ENCODE results near the gene TFF2. TPM values are rescaled to one million over a fixed set of nuclear protein-coding genes. Genes with fewer than 3 reads are reported as not detected.

The TFF2 gene
- total RNA-seq, 4 donors from 2014 or later: not detected

DNA sequence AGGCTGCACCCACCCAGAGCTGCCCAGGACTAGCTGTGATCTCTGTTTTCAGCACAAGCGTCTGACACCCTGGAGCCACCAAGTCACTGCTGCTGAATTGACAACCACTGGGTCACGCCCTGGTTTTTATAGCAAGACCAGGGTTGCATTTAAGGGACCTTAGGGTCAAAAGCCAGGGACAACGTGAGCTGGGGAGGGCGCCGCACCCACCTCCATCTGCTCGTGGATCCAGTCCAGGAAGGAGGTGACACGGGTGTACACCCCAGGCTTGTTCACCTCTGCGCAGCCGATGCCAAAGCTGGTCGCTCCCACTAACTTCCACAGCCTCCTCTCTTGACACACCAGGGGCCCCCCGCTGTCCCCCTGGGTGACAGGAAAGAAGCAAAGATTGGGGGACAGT is 24.7 kb upstream of the TFF2 start:
- no peaks in the 10 kb centered on the region for H3K9me3 ChIP-seq
- no peak for ATAC-seq
- no peaks in the 10 kb centered on the region for H3K36me3 ChIP-seq
- no peak for DNase-seq
- no peak overlapping the region for H3K27ac ChIP-seq
- no peak for TF ChIP-seq POLR2A (IDR thresholded peaks at IDR 0.05)
- TF ChIP-seq, protein P1, sequence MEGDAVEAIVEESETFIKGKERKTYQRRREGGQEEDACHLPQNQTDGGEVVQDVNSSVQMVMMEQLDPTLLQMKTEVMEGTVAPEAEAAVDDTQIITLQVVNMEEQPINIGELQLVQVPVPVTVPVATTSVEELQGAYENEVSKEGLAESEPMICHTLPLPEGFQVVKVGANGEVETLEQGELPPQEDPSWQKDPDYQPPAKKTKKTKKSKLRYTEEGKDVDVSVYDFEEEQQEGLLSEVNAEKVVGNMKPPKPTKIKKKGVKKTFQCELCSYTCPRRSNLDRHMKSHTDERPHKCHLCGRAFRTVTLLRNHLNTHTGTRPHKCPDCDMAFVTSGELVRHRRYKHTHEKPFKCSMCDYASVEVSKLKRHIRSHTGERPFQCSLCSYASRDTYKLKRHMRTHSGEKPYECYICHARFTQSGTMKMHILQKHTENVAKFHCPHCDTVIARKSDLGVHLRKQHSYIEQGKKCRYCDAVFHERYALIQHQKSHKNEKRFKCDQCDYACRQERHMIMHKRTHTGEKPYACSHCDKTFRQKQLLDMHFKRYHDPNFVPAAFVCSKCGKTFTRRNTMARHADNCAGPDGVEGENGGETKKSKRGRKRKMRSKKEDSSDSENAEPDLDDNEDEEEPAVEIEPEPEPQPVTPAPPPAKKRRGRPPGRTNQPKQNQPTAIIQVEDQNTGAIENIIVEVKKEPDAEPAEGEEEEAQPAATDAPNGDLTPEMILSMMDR (IDR thresholded peaks at IDR 0.05 in 4 of 5, conservative IDR thresholded peaks at IDR 0.05 in 1 of 5): no peak
- in situ Hi-C loops (cut with MboI; ENCODE audit: low sequenced_read_pairs in 4 of 4): no loop called here
- intact Hi-C loops (cut with DNase I; ENCODE audit: low total_unique reads): no loop called here
- no peak overlapping the region for H3K4me3 ChIP-seq
- peaks cover 0 to 14% (median 0%) of the 10 kb centered on the region in 3 donors for H3K27me3 ChIP-seq
- no peaks in the 10 kb centered on the region for H3K4me1 ChIP-seq

DNA sequence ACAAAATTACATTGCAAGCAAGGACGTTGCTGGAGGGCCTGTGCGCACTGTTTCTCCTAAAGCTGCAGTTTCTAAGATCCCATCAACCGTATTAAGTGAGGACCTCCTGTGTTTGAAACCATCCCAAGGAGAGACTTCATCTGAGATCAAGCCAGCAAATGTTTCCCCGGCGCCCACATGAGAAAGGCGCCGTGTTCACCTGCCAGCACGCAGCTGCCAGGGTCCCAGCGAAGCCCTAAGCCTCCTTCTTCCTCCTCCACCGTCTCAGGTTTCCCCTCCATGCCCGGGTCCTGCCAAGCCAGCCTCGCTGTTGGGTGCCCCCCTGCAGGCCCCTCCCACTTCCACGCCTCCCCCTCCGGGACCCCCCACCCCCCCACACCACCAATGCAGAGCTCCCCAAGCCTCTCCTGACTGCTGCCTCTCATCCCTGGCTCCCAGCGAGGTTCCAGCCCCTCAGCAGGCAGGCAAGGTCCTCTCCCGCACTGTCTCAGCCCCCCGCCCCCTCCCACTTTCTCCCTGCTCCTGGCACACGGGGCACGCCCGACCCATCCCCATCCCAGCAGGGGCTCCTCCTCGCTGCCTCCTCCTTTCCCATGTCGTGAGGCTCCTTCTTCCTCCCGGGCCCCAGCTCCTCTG is 24.2 kb upstream of the TFF2 start:
- ATAC-seq: no peak
- in situ Hi-C loops (cut with MboI; ENCODE audit: low sequenced_read_pairs in 4 of 4): no loop called here
- intact Hi-C loops (cut with DNase I; ENCODE audit: low total_unique reads): no loop called here
- H3K27ac ChIP-seq: no peak overlapping the region
- TF ChIP-seq, protein P1 (IDR thresholded peaks at IDR 0.05 in 4 of 5, conservative IDR thresholded peaks at IDR 0.05 in 1 of 5): no peak
- no peak for TF ChIP-seq POLR2A (IDR thresholded peaks at IDR 0.05)
- peaks cover 0 to 14% (median 0%) of the 10 kb centered on the region in 3 donors for H3K27me3 ChIP-seq
- no peak for DNase-seq
- H3K9me3 ChIP-seq: no peaks in the 10 kb centered on the region
- no peaks in the 10 kb centered on the region for H3K4me1 ChIP-seq
- H3K36me3 ChIP-seq: no peaks in the 10 kb centered on the region
- H3K4me3 ChIP-seq: no peak overlapping the region

DNA sequence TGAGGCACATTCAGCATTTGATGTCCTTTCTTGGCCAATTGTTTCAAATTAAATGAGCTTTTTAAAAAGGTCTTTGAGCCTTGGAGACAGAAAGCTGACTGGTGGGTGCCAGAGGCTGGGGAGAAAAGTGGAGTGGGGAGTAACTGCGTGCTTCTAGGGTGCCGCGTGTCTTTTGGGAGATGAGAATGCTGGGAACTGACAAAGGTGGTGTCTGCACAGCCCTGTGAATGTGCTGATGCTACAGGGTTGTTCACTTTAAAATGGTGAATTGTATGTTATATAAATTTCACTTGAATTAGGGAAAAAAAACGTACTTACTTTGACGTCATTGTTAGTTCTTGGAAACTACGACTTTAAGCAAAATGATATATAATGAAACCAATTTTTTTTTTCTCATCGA is 23.7 kb upstream of the TFF2 start:
- TF ChIP-seq, protein P1 (IDR thresholded peaks at IDR 0.05 in 4 of 5, conservative IDR thresholded peaks at IDR 0.05 in 1 of 5): no peak
- no peak for TF ChIP-seq POLR2A (IDR thresholded peaks at IDR 0.05)
- Histone ChIP-seq H3K27me3 (peaks cover 0 to 14% (median 0%) of the 10 kb centered on the region in 3 donors), H3K9me3 (no peaks in the 10 kb centered on the region), H3K27ac (no peak overlapping the region), H3K4me3 (no peak overlapping the region), H3K36me3 (no peaks in the 10 kb centered on the region), H3K4me1 (no peaks in the 10 kb centered on the region)
- ATAC-seq (no peak), DNase-seq (no peak)
- intact Hi-C loops (cut with DNase I; ENCODE audit: low total_unique reads): no loop called here
- in situ Hi-C loops (cut with MboI; ENCODE audit: low sequenced_read_pairs in 4 of 4): no loop called here

DNA sequence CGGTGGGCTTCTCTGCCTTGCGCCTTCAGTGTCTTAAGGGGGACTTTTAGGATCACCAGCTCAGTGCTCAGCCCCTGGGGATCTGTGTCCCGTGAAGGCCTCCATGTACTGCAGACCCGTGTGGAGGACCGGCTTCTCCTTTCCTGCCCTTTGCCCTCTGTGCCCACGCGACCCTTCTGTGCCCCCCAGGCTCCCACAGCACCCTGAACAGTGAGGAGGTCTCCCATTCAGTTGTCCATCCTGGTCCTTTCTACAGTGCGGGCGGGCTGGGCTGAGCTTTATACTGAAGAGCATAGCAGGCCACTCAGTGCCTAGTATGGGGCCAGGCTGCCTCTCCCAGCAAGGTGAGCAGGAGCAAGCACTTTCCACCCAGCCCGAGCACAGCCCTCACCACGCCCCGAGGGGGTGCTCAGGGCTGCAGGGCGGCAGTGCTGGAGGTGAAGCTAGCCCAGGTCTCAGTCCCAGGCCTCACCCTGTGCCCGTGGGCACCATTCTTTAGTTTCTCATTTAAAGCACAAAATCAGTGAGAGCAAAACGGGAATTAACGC is 23.2 kb upstream of the TFF2 start:
- TF ChIP-seq POLR2A (IDR thresholded peaks at IDR 0.05): no peak
- TF ChIP-seq, protein P1 (IDR thresholded peaks at IDR 0.05 in 4 of 5, conservative IDR thresholded peaks at IDR 0.05 in 1 of 5): no peak

More for the DNA sequence above, 23.2 kb upstream of the TFF2 start:
- in situ Hi-C loops (cut with MboI; ENCODE audit: low sequenced_read_pairs in 4 of 4): no loop called here
- Histone ChIP-seq H3K4me3 (no peak overlapping the region), H3K27me3 (peaks cover 0 to 11% (median 0%) of the 10 kb centered on the region in 3 donors), H3K27ac (no peak overlapping the region), H3K4me1 (no peaks in the 10 kb centered on the region), H3K36me3 (no peaks in the 10 kb centered on the region), H3K9me3 (no peaks in the 10 kb centered on the region)
- DNase-seq (no peak), ATAC-seq (no peak)
- intact Hi-C loops (cut with DNase I; ENCODE audit: low total_unique reads): no loop called here

Measured in gastrocnemius medialis (tissue), 4 donors.